ENCODE results near the gene HACD2. TPM values are rescaled to one million over a fixed set of nuclear protein-coding genes. Genes with fewer than 3 reads are reported as not detected.

HACD2 gene
- total RNA-seq, 1 donor from 2014 or later = 35.9 TPM

DNA sequence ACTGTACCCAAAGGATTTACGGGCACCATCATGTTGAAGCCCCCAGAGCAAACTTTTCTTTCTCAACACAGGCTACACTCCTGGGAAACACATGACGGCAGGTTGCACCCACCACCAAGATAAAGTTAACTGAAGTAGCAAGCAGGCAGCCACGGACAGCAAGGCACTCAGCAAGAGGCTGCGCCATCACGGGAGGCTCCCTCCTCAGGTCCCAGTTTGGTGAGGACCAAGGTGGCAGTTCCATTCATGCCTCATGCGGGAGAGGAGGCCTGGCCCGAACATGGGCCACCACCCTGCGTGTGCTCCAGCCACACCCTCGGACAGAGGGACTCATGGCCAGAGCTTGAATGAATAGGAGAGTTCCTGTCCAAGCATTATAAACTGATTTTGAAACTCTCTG is 142.7 kb downstream of the HACD2 start:
- Histone ChIP-seq H3F3A (ENCODE audit: low read depth) (no peaks in the 10 kb centered on the region), H3K4me3 (no peak overlapping the region), H4K20me1 (ENCODE audit: low read depth) (no peaks in the 10 kb centered on the region), H2AFZ (replicated peaks) (no peak overlapping the region), H3K4me1 (no peaks in the 10 kb centered on the region), H3K79me2 (ENCODE audit: low read depth) (no peaks in the 10 kb centered on the region), H3K27ac (no peak overlapping the region), H3K36me3 (no peaks in the 10 kb centered on the region), H3K9ac (no peak overlapping the region), H3K27me3 (peaks cover 31% of the 10 kb centered on the region), H3K9me3 (ENCODE audit: low read depth) (no peaks in the 10 kb centered on the region), H3K4me2 (no peak overlapping the region)
- Mint-ChIP-seq H3K36me3 (peaks cover 3% of the 10 kb centered on the region), H3K4me1 (peaks cover 6% of the 10 kb centered on the region), H3K9me3 (peaks cover 3% of the 10 kb centered on the region), H3K27me3 (ENCODE audit: insufficient read depth, low read depth) (peaks cover 18% of the 10 kb centered on the region), H3K4me3 (no peak overlapping the region), H3K27ac (no peak overlapping the region)
- TF ChIP-seq EZH2phosphoT487 (IDR thresholded peaks at IDR 0.05) (no peak), EZH2 (IDR thresholded peaks at IDR 0.05) (no peak), CTCF (IDR thresholded peaks at IDR 0.05) (no peak)
- DNase-seq (ENCODE audit: low spot score) = no peak

Other genes with a start within 250 kb of the HACD2 start
- gene ADCY5, start 136.0 kb downstream of the HACD2 start, total RNA-seq (ENCODE audit: low replicate concordance) = 1.0 and 1.6 TPM in 2 replicates